ENCODE data around the gene CCKAR. TPM values are rescaled to one million over a fixed set of nuclear protein-coding genes. Genes with fewer than 3 reads are reported as not detected.

Gene CCKAR, protein sequence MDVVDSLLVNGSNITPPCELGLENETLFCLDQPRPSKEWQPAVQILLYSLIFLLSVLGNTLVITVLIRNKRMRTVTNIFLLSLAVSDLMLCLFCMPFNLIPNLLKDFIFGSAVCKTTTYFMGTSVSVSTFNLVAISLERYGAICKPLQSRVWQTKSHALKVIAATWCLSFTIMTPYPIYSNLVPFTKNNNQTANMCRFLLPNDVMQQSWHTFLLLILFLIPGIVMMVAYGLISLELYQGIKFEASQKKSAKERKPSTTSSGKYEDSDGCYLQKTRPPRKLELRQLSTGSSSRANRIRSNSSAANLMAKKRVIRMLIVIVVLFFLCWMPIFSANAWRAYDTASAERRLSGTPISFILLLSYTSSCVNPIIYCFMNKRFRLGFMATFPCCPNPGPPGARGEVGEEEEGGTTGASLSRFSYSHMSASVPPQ
- total RNA-seq (under 1 TPM in 2 of 7 donors, not detected in 5; 0.13 to 0.24 TPM), polyA plus RNA-seq (not detected)
- long read RNA-seq, donor 1 = 0 reads
- long read RNA-seq, donor 2 = 0 reads
- long read RNA-seq, donor 3 = 0 reads

DNA sequence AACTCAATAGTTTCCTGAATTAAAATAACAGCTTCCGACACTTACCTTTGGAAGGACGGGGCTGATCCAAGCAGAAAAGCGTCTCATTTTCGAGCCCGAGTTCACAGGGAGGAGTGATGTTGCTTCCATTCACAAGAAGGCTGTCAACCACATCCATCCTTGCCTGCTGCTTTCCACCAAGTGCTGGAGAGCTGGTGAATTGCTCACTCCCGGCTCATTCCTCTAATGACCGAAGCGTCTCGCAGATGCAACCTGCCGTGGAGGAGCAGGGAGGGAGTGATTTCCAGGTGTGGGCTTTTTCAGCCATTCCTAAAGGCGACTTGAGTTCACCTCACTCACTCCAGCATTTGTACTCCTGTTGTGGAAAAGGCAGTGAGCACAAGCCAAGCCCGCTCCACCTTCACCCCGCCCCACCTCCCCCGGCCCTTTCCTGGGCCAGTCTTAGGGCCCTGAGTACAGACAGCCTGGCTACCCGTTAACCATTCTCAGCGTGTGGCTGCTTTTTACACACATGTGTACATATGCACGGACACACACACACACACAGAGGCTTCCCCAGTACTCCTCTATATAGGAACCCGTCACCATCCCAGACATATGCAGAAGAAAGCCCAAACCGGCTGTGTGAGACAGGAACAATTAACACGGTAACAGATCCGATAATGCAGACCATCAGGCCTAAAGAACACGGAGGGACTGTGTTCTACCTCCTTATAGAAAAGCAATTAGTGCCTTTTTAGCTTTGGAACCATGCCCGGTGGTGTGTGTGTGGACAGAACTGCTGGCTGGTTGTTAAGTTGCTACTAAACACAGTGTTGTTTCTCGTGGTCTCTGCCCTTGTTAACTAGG is at the start of gene CCKAR:
CCKAR (minus strand) TSS at position 374 of the 849 bp plus-strand sequence; CDS start at position 157, 217 bp downstream.
- H3K27me3 ChIP-seq = no peaks in the 10 kb centered on the region
- H3K4me3 ChIP-seq = no peak within 1 kb of the TSS
- H3K27ac ChIP-seq = no peak within 1 kb of the TSS
- no peak for DNase-seq
- H3K9me3 ChIP-seq = no peaks in the 10 kb centered on the region
- WGBS, 3 donors = 62 to 70% (median 64%) methylated on average over 24 of the region's 24 CpGs
- TF ChIP-seq, protein P1, sequence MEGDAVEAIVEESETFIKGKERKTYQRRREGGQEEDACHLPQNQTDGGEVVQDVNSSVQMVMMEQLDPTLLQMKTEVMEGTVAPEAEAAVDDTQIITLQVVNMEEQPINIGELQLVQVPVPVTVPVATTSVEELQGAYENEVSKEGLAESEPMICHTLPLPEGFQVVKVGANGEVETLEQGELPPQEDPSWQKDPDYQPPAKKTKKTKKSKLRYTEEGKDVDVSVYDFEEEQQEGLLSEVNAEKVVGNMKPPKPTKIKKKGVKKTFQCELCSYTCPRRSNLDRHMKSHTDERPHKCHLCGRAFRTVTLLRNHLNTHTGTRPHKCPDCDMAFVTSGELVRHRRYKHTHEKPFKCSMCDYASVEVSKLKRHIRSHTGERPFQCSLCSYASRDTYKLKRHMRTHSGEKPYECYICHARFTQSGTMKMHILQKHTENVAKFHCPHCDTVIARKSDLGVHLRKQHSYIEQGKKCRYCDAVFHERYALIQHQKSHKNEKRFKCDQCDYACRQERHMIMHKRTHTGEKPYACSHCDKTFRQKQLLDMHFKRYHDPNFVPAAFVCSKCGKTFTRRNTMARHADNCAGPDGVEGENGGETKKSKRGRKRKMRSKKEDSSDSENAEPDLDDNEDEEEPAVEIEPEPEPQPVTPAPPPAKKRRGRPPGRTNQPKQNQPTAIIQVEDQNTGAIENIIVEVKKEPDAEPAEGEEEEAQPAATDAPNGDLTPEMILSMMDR (IDR thresholded peaks at IDR 0.05) = no peak
- no peak for TF ChIP-seq EP300 (IDR thresholded peaks at IDR 0.05)
- no peak for TF ChIP-seq POLR2A (IDR thresholded peaks at IDR 0.05)
- H3K4me1 ChIP-seq (ENCODE audit: insufficient read depth) = peaks cover 2% of the 10 kb centered on the region
- H3K36me3 ChIP-seq = no peaks in the 10 kb centered on the region
- intact Hi-C loops (cut with DNase I) = no loop called here

- Histone ChIP-seq H3K4me1 (ENCODE audit: insufficient read depth) (no peaks in the 10 kb centered on the region), H3K27me3 (no peaks in the 10 kb centered on the region), H3K9me3 (no peaks in the 10 kb centered on the region), H3K4me3 (no peak overlapping the region), H3K27ac (no peak overlapping the region), H3K36me3 (no peaks in the 10 kb centered on the region)
- WGBS, 3 donors = 82 to 90% (median 88%) methylated on average over 2 of the region's 2 CpGs
- TF ChIP-seq EP300 (IDR thresholded peaks at IDR 0.05) (no peak), POLR2A (IDR thresholded peaks at IDR 0.05) (no peak)
- TF ChIP-seq, protein P1 (IDR thresholded peaks at IDR 0.05) = no peak
- DNase-seq = no peak
- intact Hi-C loops (cut with DNase I) = no loop called here
These were observed 43.4 kb upstream of the CCKAR start for GRCh38 chr4:26533685-26534084.

DNA sequence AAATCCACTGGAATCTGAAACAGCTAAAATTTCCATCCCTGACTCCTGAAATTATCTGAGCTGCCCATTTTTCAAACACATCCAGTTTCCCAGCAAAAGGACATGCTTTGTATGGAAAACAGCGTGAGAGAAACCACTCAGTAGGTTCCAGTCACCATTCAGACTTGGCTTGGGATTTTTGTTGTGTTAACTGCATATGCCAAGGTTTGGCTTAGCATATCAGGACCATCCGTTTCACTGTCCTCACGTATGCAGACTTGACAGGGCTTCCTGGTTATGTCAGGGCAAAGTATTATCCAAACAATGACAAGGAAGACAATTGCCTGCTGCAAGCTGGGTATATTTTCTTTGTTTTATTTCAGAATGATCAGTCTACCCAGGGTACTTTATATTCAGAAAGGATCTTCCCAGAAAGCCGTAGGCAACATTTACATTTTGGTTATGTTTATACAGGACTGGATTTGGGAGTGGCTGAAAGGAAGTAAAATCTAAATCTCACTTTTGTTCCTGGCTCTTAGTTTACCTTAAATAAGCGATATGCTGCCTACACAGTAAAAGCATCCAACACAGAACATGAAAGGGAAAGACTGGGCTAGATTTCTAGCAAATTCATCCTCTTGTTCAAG is 41.3 kb upstream of the CCKAR start:
- no peak overlapping the region for H3K27ac ChIP-seq
- H3K27me3 ChIP-seq = no peaks in the 10 kb centered on the region
- DNase-seq = no peak
- intact Hi-C loops (cut with DNase I) = no loop called here
- 33 to 52% (median 37%) methylated on average over 5 of the region's 5 CpGs for WGBS, 3 donors
- H3K4me3 ChIP-seq = no peak overlapping the region
- no peaks in the 10 kb centered on the region for H3K9me3 ChIP-seq
- TF ChIP-seq, protein P1 (IDR thresholded peaks at IDR 0.05) = no peak
- TF ChIP-seq EP300 (IDR thresholded peaks at IDR 0.05) (no peak), POLR2A (IDR thresholded peaks at IDR 0.05) (no peak)
- no peaks in the 10 kb centered on the region for H3K36me3 ChIP-seq
- no peaks in the 10 kb centered on the region for H3K4me1 ChIP-seq (ENCODE audit: insufficient read depth)

DNA sequence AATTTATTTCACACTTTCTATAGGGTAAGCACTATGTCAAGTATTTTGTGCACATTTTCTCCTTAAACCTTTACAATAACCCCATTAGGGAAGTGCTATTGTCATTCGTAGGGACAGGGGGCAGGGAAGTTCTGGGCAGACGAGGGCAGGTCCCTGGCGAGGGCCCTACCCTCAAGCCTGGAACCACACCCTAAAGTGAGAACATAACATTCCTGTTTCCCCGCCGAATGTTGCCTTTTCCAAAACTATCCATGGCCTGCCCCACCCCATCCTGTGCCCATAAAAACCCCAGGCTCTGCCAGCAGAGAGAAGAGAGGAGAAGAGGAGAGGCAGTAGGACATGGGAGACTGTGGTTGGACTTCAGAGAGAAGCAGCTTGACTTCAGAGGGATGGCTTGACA is 39.8 kb upstream of the CCKAR start:
- WGBS, 3 donors = 89 to 93% (median 93%) methylated on average over 5 of the region's 5 CpGs
- intact Hi-C loops (cut with DNase I) = no loop called here
- Histone ChIP-seq H3K27ac (no peak overlapping the region), H3K4me3 (no peak overlapping the region), H3K9me3 (no peaks in the 10 kb centered on the region), H3K36me3 (no peaks in the 10 kb centered on the region), H3K27me3 (no peaks in the 10 kb centered on the region), H3K4me1 (ENCODE audit: insufficient read depth) (no peaks in the 10 kb centered on the region)
- no peak for DNase-seq
- no peak for TF ChIP-seq EP300 (IDR thresholded peaks at IDR 0.05)
- TF ChIP-seq, protein P1 (IDR thresholded peaks at IDR 0.05) = no peak
- no peak for TF ChIP-seq POLR2A (IDR thresholded peaks at IDR 0.05)

Data from ovary (tissue), 10 donors.